Spinal cord (tissue), 10 donors: ENCODE measurements around the gene ZFP36L1. TPM values are rescaled to one million over a fixed set of nuclear protein-coding genes. Genes with fewer than 3 reads are reported as not detected.

Experiments used
- DNase-seq, 6 donors: peaks; one replicate each; pipeline versions ENCODE4 v3.0.0 to v3.0.0-alpha.2; 2013 to 2015; ENCODE audit warnings: low spot score in 6 of 6, low read depth in 4 of 6
- H3K27ac ChIP-seq: one replicate; pipeline ENCODE4 v1.5.1; 2013; ENCODE audit warnings: low read depth, low read length, control low read depth
- H3K27me3 ChIP-seq: one replicate; pipeline ENCODE4 v1.6.1; 2013; ENCODE audit warnings: low read length; ENCODE audit not compliant: control insufficient read depth, insufficient read depth
- H3K36me3 ChIP-seq: one replicate; pipeline ENCODE4 v1.6.1; 2013; ENCODE audit warnings: low read length; ENCODE audit not compliant: control insufficient read depth, insufficient read depth
- H3K4me1 ChIP-seq: one replicate; pipeline ENCODE4 v1.6.1; 2013; ENCODE audit warnings: low read length; ENCODE audit not compliant: control insufficient read depth, insufficient read depth
- H3K4me3 ChIP-seq: one replicate; pipeline ENCODE4 v1.5.1; 2013; ENCODE audit warnings: low read depth, low read length, control low read depth
- H3K9me3 ChIP-seq: one replicate; pipeline ENCODE4 v1.6.1; 2013; ENCODE audit warnings: low read length; ENCODE audit not compliant: control insufficient read depth, insufficient read depth
- WGBS: methylation state at CpG from one replicate; pipeline ENCODE4 v1.1.5; 2013; ENCODE audit warnings: missing lambda C conversion rate; ENCODE audit not compliant: insufficient coverage; 5-methylcytosine and 5-hydroxymethylcytosine counted together
- polyA plus RNA-seq, 2 donors: library from polyadenylated mRNA; unstranded; fragments of 120-200 nt; gene quantifications; one replicate each; pipeline ENCODE4 v1.2.1, GENCODE V29; 2013; ENCODE audit not compliant: insufficient read length in 2 of 2
- total RNA-seq, 2 donors: library from RNA; depleted of rRNA in 1 of 2; stranded (reverse); fragments of 120-200 nt in 1 of 2; fragments of >200 nt in 1 of 2; gene quantifications; one replicate each; pipeline versions ENCODE4 v1.2.3 to v1.2.4, GENCODE V29; 2013 to 2014
- donor health status: healthy.

Gene ZFP36L1
- total and polyA plus RNA-seq, 4 donors = 39.5 to 170 (median 125) TPM

GRCh38 chr14:68817506-68818212 lies 24.8 kb upstream of the ZFP36L1 start:
- Histone ChIP-seq H3K4me3 (no peak overlapping the region), H3K27ac (no peak overlapping the region), H3K4me1 (peaks cover 46% of the 10 kb centered on the region), H3K27me3 (no peaks in the 10 kb centered on the region), H3K9me3 (no peaks in the 10 kb centered on the region), H3K36me3 (no peaks in the 10 kb centered on the region)
- no peak for DNase-seq
- 87% methylated on average over 3 of the region's 3 CpGs for WGBS

- Histone ChIP-seq H3K27ac (peak overlapping the region; percentile 98), H3K27me3 (no peaks in the 10 kb centered on the region), H3K4me3 (no peak overlapping the region), H3K36me3 (no peaks in the 10 kb centered on the region), H3K9me3 (no peaks in the 10 kb centered on the region), H3K4me1 (peaks cover 46% of the 10 kb centered on the region)
- DNase-seq = no peak
- WGBS = 39% methylated on average over 10 of the region's 13 CpGs
Observed at GRCh38 chr14:68816943-68817430, 24.1 kb upstream of the ZFP36L1 start.

GRCh38 chr14:68816183-68816942 lies 23.5 kb upstream of the ZFP36L1 start:
- H3K4me3 ChIP-seq = peak overlapping the region; percentile 29
- peak overlapping the region; percentile 98 for H3K27ac ChIP-seq
- H3K36me3 ChIP-seq = no peaks in the 10 kb centered on the region
- WGBS = 3% methylated on average over 82 of the region's 82 CpGs
- DNase-seq = peak; percentile 80 to 97 (median 86)
- no peaks in the 10 kb centered on the region for H3K27me3 ChIP-seq
- H3K9me3 ChIP-seq = no peaks in the 10 kb centered on the region
- H3K4me1 ChIP-seq = peaks cover 47% of the 10 kb centered on the region

- DNase-seq = peak in 1 of 6 donors; percentile 4
- Histone ChIP-seq H3K27ac (peak overlapping the region; percentile 98), H3K27me3 (no peaks in the 10 kb centered on the region), H3K36me3 (peaks cover 2% of the 10 kb centered on the region), H3K4me1 (peaks cover 51% of the 10 kb centered on the region), H3K9me3 (no peaks in the 10 kb centered on the region), H3K4me3 (peak overlapping the region; percentile 29)
- WGBS = 79% methylated on average over 15 of the region's 16 CpGs
Observed at GRCh38 chr14:68815298-68816182, 22.7 kb upstream of the ZFP36L1 start.

- 10% methylated on average over 11 of the region's 12 CpGs for WGBS
- Histone ChIP-seq H3K4me3 (peak overlapping the region; percentile 14), H3K27me3 (no peaks in the 10 kb centered on the region), H3K27ac (peak overlapping the region; percentile 98), H3K4me1 (peaks cover 51% of the 10 kb centered on the region), H3K36me3 (peaks cover 2% of the 10 kb centered on the region), H3K9me3 (no peaks in the 10 kb centered on the region)
- peak in 4 of 6 donors; percentile 35 to 82 (median 62) for DNase-seq
Observed at GRCh38 chr14:68814539-68815297, 21.9 kb upstream of the ZFP36L1 start.

- H3K27ac ChIP-seq = peak overlapping the region; percentile 98
- H3K4me1 ChIP-seq = peaks cover 48% of the 10 kb centered on the region
- DNase-seq = no peak
- H3K27me3 ChIP-seq = no peaks in the 10 kb centered on the region
- H3K36me3 ChIP-seq = peaks cover 2% of the 10 kb centered on the region
- peak overlapping the region; percentile 14 for H3K4me3 ChIP-seq
- no peaks in the 10 kb centered on the region for H3K9me3 ChIP-seq
- 7% methylated on average over 2 of the region's 2 CpGs for WGBS
Observed at GRCh38 chr14:68814238-68814538, 21.3 kb upstream of the ZFP36L1 start.

GRCh38 chr14:68813318-68813838 lies 20.5 kb upstream of the ZFP36L1 start:
- Histone ChIP-seq H3K4me1 (peaks cover 54% of the 10 kb centered on the region), H3K27ac (peak overlapping the region; percentile 98), H3K36me3 (peaks cover 2% of the 10 kb centered on the region), H3K9me3 (no peaks in the 10 kb centered on the region), H3K4me3 (no peak overlapping the region), H3K27me3 (no peaks in the 10 kb centered on the region)
- WGBS = 94% methylated on average over 4 of the region's 5 CpGs
- DNase-seq = no peak

- no peak for DNase-seq
- Histone ChIP-seq H3K27me3 (no peaks in the 10 kb centered on the region), H3K4me1 (peaks cover 64% of the 10 kb centered on the region), H3K27ac (no peak overlapping the region), H3K9me3 (no peaks in the 10 kb centered on the region), H3K36me3 (peaks cover 2% of the 10 kb centered on the region), H3K4me3 (no peak overlapping the region)
- WGBS = 73% methylated on average over 9 of the region's 10 CpGs
Observed at GRCh38 chr14:68811171-68811570, 18.3 kb upstream of the ZFP36L1 start.
